NOMO-1 treated with DMSO at 0.1 percent for 48 hours (cell line): ENCODE measurements around the gene NCOR2.

Experiments used
- DNase-seq: peaks from one replicate; lab custom pipeline; 2025; ENCODE audit not compliant: unreplicated experiment; lab: John Stamatoyannopoulos, UW

Gene NCOR2

GRCh38 chr12:124577986-124578385 is 10.6 kb upstream of the NCOR2 start:
- DNase-seq, result no peak

DNA sequence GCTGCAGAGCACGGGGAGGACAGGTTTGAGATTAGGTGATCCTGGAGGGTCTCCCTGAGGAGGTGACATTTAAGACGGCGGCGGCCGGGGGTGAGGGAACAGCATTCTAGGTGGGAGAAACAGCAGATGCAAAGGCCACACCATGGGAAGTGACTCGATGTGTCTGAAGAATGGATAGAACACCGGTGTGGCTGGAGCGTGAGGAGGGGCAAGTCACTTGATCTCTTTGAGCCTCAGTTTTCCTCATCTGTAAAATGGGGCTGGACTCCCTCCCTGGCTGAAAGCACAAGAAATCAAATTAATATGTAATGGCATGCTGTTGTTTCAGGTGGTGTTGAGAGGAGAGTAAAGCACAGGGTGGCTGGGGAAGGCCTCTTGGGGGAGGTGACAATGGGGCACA is 10.0 kb upstream of the NCOR2 start:
- no peak for DNase-seq

DNA sequence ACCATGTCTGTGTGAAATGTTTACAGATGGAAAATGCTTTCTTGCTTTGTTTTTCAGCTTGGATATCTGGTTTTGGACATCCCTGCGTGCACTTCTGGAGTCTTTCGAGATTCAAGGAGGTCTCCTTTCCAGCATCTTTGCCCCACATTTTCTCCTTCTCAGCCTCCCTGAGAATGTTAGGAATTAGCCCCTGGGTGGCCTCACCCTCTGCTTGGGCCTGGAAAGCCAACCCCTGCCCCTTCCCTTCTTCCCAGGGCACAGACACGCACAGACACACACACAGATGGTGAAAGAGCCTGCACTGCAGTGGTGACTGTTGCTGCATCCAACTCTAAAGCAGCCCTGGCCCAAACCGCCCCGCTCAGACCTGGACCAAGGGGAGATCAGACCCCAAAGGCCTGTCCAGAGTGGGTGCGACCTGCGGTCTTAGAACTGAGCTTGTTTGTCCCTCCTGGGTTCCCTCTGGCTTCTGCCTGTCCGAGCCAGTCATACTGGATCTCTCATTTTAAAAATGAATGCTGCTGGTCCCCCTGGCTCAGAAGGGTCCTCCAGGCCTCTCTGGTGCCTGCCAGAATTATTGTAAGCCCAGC is 8.7 kb upstream of the NCOR2 start:
- no peak for DNase-seq

DNA sequence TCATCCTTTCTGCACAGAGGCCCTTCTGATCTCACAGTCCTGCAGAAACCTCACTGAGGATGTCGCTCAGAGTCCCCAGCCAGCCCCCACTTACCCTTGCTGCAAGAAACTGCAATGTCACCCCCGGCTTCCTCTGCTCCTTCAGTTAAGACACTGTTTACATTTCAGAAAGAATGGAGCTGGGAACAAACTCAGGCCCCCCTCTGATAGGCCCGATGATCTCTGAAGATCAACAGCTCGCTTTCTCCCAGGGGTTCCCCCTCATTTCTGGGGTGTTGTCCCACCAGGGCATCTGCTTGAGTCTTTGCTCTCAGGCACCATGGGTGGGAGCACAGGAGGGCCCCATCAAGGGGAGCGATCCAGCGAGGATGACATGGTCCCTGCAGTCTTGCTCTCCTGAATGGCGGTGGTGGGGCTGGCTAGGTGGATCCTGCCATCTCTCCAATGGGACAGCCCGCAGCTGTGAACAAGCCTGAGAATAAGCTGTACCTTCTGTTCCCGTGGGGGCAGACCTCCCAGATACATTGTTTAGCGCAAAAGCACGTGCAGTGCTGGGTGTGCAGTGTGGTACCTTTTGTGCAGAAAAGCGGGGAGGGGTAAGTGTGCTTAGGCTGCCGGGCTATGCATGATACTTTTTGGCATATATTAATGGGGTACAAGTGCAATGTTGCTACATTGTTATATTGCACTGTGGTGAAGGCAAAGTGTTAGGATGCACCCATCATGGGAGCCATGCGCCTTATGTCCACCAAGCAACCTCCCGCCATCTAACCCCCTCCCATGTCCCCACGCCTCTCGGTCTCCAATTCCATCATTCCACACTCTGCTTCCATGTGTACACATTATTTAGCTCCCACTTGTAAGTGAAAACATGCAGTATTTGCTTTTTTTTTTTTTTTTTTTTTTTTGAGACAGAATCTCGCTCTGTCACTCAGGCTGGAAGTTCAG is 6.7 kb upstream of the NCOR2 start:
- peak; percentile 23 for DNase-seq

- no peak for DNase-seq
Measured at GRCh38 chr12:124571556-124571955, 4.1 kb upstream of the NCOR2 start.

- no peak for DNase-seq
Measured at GRCh38 chr12:124570810-124571209, 3.4 kb upstream of the NCOR2 start.

GRCh38 chr12:124569375-124570148 is 2.1 kb upstream of the NCOR2 start:
- no peak for DNase-seq

DNA sequence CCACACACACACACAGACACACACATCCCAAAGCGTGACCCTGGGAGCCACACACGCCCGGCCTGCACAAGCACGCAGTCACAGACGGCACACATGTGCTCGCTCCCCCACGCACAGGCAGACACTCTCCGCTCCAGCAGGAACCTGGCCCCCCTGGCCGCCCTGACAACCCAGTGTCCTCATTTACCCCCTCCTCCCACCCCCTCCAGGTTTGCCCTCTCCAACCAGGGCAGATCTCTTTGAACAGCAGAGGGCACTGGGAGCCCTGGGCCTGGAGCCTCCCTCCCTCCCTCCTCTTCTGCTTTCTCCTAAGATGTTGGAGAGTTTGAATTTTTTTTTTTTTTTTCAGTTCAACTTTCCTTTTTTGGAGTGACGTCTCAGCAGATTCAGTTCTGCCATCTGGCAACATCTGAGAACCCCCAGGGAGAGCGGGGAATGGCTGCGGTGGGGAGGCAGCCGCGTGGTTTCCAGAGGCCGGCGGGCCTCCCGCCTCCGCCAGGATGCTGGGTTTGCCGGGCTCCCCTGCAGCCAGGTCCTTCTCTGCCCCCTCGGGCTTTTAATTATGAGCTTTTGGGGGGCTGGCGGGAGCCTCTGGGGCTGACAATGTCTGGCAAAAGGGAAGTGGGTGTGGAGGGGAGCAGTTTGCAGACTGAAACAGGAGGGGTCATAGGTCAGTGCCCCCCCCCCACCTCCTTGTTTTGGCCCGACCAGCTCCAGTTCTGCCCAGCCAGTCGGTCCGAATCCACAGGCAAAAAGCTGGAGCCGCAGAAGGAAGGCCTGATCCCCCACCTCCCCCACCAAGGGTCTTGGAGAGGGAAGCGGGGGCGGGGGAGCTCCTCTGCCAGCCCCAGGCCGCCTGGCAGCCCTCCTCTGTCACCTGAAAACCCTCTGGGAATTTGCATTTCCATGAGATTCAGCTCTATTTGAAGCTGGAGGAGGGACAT is 1.3 kb upstream of the NCOR2 start:
- peak; percentile 92 for DNase-seq

DNA sequence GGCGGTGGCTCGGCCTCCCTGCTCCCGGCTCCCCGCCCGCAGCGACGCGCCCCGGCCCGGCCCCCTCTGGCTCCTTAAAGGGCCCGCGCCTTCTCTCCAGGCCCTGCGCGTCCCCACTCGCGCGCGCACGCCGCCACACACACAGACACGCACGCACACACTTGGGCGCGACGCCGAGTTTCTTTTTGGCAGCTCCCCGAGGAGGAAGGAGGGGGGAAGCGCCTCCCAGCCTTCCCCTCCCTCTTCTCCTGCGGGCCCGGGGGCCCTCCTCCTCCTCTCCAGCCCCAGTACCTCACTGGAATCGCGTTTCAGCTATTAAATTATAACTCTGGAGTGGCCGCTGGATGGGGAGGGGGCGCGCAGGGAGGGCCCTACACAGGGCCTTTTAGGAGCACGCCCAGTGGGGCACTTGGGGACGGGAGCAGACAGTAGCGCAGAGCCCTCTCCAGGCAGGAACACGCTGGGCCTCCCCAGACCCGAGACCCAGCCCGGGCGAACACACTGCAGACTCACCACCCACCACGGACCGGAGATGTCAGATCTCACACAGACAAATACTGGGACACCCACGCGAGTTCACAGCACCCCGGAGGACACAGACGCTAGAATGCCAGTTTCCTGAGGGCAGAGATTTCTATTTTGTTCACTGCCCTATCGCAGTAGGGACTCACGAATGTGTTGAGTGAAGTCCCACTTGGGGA is 411 bp upstream of the NCOR2 start:
- DNase-seq, result peak; percentile 78

DNA sequence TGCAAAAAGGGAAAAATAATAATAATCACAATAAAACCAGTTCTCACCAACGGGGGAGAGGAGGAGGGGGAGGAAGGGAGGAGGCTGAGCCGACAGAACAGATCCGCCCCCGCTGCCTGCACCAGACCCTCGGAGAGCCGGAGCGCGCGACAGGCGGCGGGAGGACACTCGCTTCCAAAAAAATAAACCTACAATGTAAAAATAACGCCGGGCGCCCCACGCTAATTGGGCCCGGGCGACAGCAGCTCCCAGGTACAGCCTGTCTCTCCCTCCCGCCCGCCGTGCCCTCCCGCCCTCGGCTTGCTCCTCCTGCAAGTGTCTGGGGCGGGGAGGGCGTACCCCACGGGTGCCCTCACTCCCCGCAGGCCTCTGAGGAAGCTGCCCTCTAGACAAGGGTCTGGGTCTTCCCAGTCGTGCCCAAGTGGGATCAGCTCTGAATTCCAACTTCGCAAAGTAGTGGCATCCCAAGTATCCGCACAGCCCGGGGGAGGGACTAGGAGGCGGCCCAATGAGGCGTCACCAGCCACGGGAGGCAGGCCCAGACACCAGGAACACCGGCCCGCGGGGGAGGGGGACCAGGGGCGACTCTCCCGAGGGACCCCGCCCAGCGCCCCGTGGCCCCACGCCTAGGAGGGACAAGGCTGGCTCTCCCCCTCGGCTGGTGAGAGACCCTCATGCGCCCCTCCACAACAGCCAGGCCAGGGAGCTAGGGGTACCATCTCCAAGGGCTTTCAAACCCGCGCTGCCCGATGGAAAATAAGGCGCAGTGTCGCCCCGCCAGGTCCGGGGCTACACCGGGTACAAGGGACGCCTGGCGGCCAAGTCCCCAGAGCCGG is 1.0 kb downstream of the NCOR2 start:
- peak; percentile 41 for DNase-seq

GRCh38 chr12:124565656-124566160 is 1.7 kb downstream of the NCOR2 start:
- no peak for DNase-seq

DNA sequence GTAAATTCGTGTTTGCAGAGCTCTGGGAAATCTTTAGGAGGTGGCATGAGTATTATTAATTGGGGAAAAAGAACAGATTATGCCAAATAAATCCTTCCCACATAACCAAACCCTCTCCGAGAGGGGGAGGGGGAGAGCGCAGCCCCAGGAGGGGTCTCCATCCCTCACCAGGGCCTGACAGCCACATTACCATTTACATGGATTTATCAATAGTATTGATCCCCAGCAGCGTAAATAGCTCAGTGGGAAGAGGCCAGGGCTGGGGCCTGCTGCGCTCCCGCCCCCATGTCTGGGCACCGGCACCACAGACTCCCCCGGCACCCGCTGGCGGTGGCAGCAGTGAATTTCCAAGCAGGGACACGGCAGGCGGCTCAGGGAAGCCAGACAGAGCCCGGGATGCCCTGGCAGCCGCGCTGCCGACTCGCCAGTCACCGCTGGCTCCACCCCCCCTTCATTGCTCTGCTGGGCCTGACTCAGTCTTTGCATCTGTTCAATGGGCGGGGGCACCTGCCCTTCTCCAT is 2.4 kb downstream of the NCOR2 start:
- no peak for DNase-seq

DNA sequence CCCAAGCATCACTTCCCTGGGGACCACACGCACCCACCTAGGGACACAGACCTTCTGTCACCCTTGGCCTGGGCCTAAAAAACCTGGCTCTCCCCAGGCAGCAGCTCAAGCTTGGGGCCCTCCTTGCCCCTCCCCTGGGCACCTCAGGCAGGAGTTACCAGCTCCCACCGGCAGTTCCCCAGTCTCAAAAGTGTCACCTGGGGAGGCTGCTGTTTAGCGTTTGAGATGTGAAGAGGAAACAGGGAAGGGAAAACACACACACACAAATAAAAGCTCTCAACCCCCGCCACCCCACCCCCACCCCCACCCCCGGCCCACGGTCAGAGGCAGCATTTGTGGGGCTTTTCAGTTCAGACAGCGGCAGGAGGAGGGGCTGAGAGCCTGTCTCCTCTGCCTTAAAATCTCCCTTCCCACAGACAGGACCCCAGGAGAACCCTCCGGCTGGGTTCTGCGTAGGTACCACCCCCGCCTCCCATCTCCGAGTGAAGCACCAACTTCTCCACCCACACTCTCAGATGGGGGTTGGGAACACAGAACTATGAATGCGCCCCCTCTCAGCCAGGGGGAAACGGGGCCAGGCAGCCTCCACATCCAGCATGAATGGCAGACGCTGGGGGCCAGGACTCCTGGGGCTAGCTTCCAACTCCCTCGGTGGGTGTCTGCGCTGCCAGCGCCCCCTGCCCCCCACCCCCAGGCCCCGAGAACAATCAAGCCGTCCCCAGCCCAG is 3.0 kb downstream of the NCOR2 start:
- DNase-seq, result no peak

- DNase-seq, result no peak
Measured at GRCh38 chr12:124563809-124564208, 3.6 kb downstream of the NCOR2 start.

GRCh38 chr12:124563401-124563800 is 4.0 kb downstream of the NCOR2 start:
- DNase-seq, result no peak

GRCh38 chr12:124562796-124563181 is 4.6 kb downstream of the NCOR2 start:
- DNase-seq, result no peak

DNA sequence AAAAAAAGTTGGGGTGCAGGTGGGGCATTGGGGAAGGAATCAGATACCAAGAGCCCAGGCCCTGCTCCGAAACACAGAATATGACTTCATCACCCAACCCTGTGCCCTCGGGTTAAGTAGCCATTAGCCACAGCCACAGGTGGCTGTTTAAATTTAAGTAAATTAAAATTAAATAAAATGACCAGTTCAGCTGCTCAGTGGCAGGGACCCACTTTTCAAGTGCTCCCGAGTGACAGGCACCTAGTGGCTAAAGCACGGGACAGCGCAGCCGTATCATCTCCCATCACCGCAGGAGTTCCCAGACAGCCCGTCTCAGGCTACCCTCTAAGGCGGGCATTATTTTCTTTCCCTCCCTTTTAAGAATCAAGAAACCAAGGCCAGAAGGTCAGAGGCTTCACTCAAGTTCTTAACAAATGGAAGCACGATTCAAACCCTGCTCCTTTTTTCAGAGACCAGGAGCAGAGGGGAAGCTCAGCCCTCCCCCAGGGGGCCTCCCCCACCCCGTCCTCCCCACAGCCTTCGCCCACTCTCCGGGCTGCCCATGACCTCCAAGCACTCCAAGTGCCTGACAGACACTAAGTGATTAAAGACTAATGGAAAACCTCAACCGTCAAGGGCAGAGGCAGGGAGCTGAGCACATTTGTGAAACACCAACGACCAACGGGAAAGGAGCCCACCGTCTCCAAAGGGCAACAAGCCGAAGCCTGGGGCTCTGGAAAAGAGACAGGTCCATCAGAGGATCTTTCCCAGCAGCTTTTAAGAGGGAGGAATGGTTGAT is 5.2 kb downstream of the NCOR2 start:
- DNase-seq, result no peak
